Lower lobe of right lung (tissue), 2 donors: Measurements from ENCODE around the gene CALM3. TPM values are rescaled to one million over a fixed set of nuclear protein-coding genes. Genes with fewer than 3 reads are reported as not detected.

Experiments
- ATAC-seq, 2 donors: fragments of 200-7000 bp; cut with Tn5 transposase; one replicate each; pipeline ENCODE4 v1.9.1; 2020 to 2022; ENCODE audit warnings: mild to moderate bottlenecking in 2 of 2, moderate library complexity in 2 of 2
- DNase-seq: peaks from one replicate; pipeline ENCODE4 v3.0.0-alpha.2; 2020
- H3K27ac ChIP-seq: fragments of 200-600 bp; one replicate; pipeline ENCODE4 v1.8.0; 2022
- H3K27me3 ChIP-seq: fragments of 200-600 bp; one replicate; pipeline ENCODE4 v1.8.0; 2022; ENCODE audit warnings: low read depth
- H3K36me3 ChIP-seq: fragments of 200-600 bp; one replicate; pipeline ENCODE4 v1.8.0; 2022; ENCODE audit warnings: mild to moderate bottlenecking
- H3K4me1 ChIP-seq: fragments of 200-600 bp; one replicate; pipeline ENCODE4 v1.8.0; 2022
- H3K4me3 ChIP-seq: fragments of 200-600 bp; one replicate; pipeline ENCODE4 v1.8.0; 2022; ENCODE audit warnings: mild to moderate bottlenecking
- H3K9me3 ChIP-seq: fragments of 200-600 bp; one replicate; pipeline ENCODE4 v1.8.0; 2022
- CTCF ChIP-seq: fragments of 200-600 bp; IDR thresholded peaks from one replicate; pipeline ENCODE4 v1.8.0; 2022; ENCODE audit warnings: antibody characterized with exemption, mild to moderate bottlenecking
- intact Hi-C: fragments of 100-400 bp; cut with DNase I; formaldehyde crosslinking; loops from one replicate; pipeline ENCODE4 v1.11.0; 2022
- total RNA-seq: library from RNA; stranded (reverse); fragmentation: NEBNext Ultra II Directional; extraction: Animal tissue kit (Norgen Biotek cat#: 25700); gene quantifications from one replicate; pipeline ENCODE4 v1.2.1, GENCODE V29; 2021
- donor health status: DM: no; HTN: yes; CAD: no; lungs with severe emphysema.

Gene CALM3
- total RNA-seq, 1 donor from 2014 or later, result 155 TPM

- no peak overlapping the region for H3K27ac ChIP-seq
- peaks cover 20% of the 10 kb centered on the region for H3K4me1 ChIP-seq
- no peak for TF ChIP-seq CTCF
- H3K36me3 ChIP-seq, result peaks cover 55% of the 10 kb centered on the region
- intact Hi-C loops, result loop anchor here (10.0 kb wide), 1 partner anchor 56 kb away; the partner anchor contains the start of gene DACT3
- no peak overlapping the region for H3K4me3 ChIP-seq
- no peaks in the 10 kb centered on the region for H3K9me3 ChIP-seq
- no peak for ATAC-seq
- no peaks in the 10 kb centered on the region for H3K27me3 ChIP-seq
- DNase-seq, result peak; percentile 43
These were observed 7.6 kb downstream of the CALM3 start for GRCh38 chr19:46608581-46609345.

- no peaks in the 10 kb centered on the region for H3K9me3 ChIP-seq
- H3K27ac ChIP-seq, result no peak overlapping the region
- DNase-seq (peak; percentile 28), ATAC-seq (no peak)
- peaks cover 55% of the 10 kb centered on the region for H3K36me3 ChIP-seq
- TF ChIP-seq CTCF, result no peak
- H3K4me3 ChIP-seq, result no peak overlapping the region
- peaks cover 14% of the 10 kb centered on the region for H3K4me1 ChIP-seq
- H3K27me3 ChIP-seq, result no peaks in the 10 kb centered on the region
- intact Hi-C loops, result loop anchor here (10.0 kb wide), 1 partner anchor 55 kb away; the partner anchor contains the start of gene DACT3
These were observed 8.6 kb downstream of the CALM3 start for GRCh38 chr19:46609511-46610412.

GRCh38 chr19:46610413-46610775, 9.3 kb downstream of the CALM3 start:
- intact Hi-C loops, result no loop called here
- Histone ChIP-seq H3K36me3 (peaks cover 53% of the 10 kb centered on the region), H3K4me3 (no peak overlapping the region), H3K4me1 (peaks cover 14% of the 10 kb centered on the region), H3K27me3 (no peaks in the 10 kb centered on the region), H3K9me3 (no peaks in the 10 kb centered on the region), H3K27ac (no peak overlapping the region)
- no peak for DNase-seq
- no peak for TF ChIP-seq CTCF
- ATAC-seq, result no peak

GRCh38 chr19:46610851-46611770, 10.0 kb downstream of the CALM3 start:
- peaks cover 14% of the 10 kb centered on the region for H3K4me1 ChIP-seq
- no peak for ATAC-seq
- no peak overlapping the region for H3K4me3 ChIP-seq
- H3K9me3 ChIP-seq, result no peaks in the 10 kb centered on the region
- DNase-seq, result no peak
- TF ChIP-seq CTCF, result no peak
- intact Hi-C loops, result no loop called here
- peaks cover 46% of the 10 kb centered on the region for H3K36me3 ChIP-seq
- no peak overlapping the region for H3K27ac ChIP-seq
- no peaks in the 10 kb centered on the region for H3K27me3 ChIP-seq

- Histone ChIP-seq H3K9me3 (no peaks in the 10 kb centered on the region), H3K27ac (peak overlapping the region; percentile 6), H3K36me3 (peaks cover 40% of the 10 kb centered on the region), H3K27me3 (no peaks in the 10 kb centered on the region), H3K4me3 (no peak overlapping the region), H3K4me1 (peaks cover 18% of the 10 kb centered on the region)
- ATAC-seq (no peak), DNase-seq (peak; percentile 24)
- intact Hi-C loops, result no loop called here
- TF ChIP-seq CTCF, result no peak
These were observed 10.6 kb downstream of the CALM3 start for GRCh38 chr19:46611776-46612175.
